Activated CD4-positive, alpha-beta memory T cell treated with anti-CD3 and anti-CD28 coated beads, Interleukin-2, amount 10 ng/mL, durations not matched to agents 7 days and 5 days (primary cell): ENCODE results near the gene GLT6D1. TPM values are rescaled to one million over a fixed set of nuclear protein-coding genes. Genes with fewer than 3 reads are reported as not detected.
"Not testable (repeated sequence)": the region's sequence is repeated elsewhere in the genome, so short reads cannot be mapped to it uniquely, and the experiment has no call there.

ENCODE experiments used
- CTCF ChIA-PET: fragments of 350-600 bp; sonication (Branson Sonifier 250); formaldehyde crosslinking; loops from one replicate; lab custom pipeline; 2021; ENCODE audit warnings: antibody characterized with exemption, inconsistent platforms; lab: Charles Lee
- POLR2A ChIA-PET: fragments of 350-600 bp; sonication (Branson Sonifier 250); formaldehyde crosslinking; loops from one replicate; lab custom pipeline; 2021; ENCODE audit warnings: antibody characterized with exemption; lab: Charles Lee
- DNase-seq: peaks from one replicate; pipeline ENCODE4 v3.0.0-alpha.2; 2020
- H3K27ac Mint-ChIP-seq: one replicate; pipeline ENCODE4 v1.8.0; 2021; ENCODE audit warnings: mild to moderate bottlenecking, mixed read lengths
- H3K27me3 Mint-ChIP-seq: one replicate; pipeline ENCODE4 v1.8.0; 2021; ENCODE audit warnings: mixed read lengths
- H3K36me3 Mint-ChIP-seq: one replicate; pipeline ENCODE4 v1.8.0; 2021; ENCODE audit warnings: low read depth, mixed read lengths
- H3K4me1 Mint-ChIP-seq: one replicate; pipeline ENCODE4 v1.8.0; 2021; ENCODE audit warnings: mixed read lengths
- H3K4me3 Mint-ChIP-seq: one replicate; pipeline ENCODE4 v1.8.0; 2021; ENCODE audit warnings: mild to moderate bottlenecking, mixed read lengths
- H3K9me3 Mint-ChIP-seq: one replicate; pipeline ENCODE4 v1.8.0; 2021; ENCODE audit warnings: mixed read lengths
- total RNA-seq, 2 experiments: library from RNA; stranded (reverse); gene quantifications; one replicate each; pipeline ENCODE4 v1.2.3, GENCODE V29; 2021

GLT6D1 gene
- total RNA-seq, 2 experiments from 2014 or later, result not detected

DNA sequence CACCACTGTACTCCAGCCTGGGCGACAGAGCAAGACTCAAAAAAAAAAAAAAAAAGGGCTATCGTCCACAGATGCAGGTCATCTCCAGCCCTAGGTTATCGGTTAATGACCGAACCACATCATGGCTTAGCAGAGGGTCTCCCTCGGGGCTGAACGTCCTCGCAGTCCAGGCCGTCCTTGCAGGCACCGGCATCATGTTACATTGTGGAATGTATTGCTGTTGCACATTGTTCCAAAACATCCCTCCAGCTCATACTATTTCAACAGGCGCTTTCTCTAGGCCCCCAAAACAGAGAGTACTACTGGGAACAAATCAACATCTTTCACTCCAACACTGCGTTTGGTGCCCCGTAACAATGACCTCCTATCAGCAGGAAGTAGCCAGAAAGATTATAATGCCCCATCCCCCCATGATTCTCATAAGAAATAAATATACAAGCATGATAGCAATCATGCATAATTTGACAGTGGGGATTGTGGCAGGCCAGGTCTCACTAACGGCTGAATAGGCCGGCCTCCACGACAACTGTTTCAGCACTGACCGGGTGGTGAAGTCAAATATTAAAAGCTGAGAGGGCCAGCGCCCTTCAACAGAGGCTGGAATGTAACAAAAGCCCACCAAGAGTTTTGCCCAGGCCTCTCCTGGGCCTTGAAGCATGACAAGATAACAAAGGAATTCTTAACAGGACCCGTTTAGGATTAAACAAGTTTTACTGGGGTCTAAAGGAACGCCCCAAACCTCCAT lies 22.6 kb upstream of the GLT6D1 start:
- no peak for DNase-seq
- H3K4me1 Mint-ChIP-seq, result no peaks in the 10 kb centered on the region
- H3K27ac Mint-ChIP-seq, result no peak overlapping the region
- H3K27me3 Mint-ChIP-seq, result no peaks in the 10 kb centered on the region
- CTCF ChIA-PET, result no interaction called here
- no peak overlapping the region for H3K4me3 Mint-ChIP-seq
- H3K9me3 Mint-ChIP-seq, result no peaks in the 10 kb centered on the region
- H3K36me3 Mint-ChIP-seq, result no peaks in the 10 kb centered on the region
- POLR2A ChIA-PET, result no interaction called here

DNA sequence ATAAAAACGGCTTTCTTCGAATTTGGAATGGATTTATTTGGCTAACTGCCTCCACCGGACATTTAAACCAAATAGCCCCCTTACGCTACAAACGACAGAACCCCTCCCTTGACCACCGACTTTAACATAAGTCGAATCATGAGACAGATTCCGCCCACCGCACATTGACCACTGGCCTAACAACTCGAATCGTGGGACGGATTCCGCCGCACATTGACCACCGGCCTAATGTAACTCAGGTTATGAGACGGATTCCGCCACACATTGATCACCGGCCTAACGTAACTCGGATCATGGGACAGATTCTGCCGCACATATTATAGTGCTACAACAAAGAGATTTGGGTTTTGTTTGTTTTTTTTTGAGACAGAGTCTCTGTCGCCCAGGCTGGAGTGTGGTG lies 21.1 kb upstream of the GLT6D1 start:
- no peak overlapping the region for H3K4me3 Mint-ChIP-seq
- CTCF ChIA-PET, result no interaction called here
- H3K27ac Mint-ChIP-seq, result no peak overlapping the region
- H3K9me3 Mint-ChIP-seq, result no peaks in the 10 kb centered on the region
- no peaks in the 10 kb centered on the region for H3K4me1 Mint-ChIP-seq
- POLR2A ChIA-PET, result no interaction called here
- no peaks in the 10 kb centered on the region for H3K36me3 Mint-ChIP-seq
- H3K27me3 Mint-ChIP-seq, result no peaks in the 10 kb centered on the region
- no peak for DNase-seq

DNA sequence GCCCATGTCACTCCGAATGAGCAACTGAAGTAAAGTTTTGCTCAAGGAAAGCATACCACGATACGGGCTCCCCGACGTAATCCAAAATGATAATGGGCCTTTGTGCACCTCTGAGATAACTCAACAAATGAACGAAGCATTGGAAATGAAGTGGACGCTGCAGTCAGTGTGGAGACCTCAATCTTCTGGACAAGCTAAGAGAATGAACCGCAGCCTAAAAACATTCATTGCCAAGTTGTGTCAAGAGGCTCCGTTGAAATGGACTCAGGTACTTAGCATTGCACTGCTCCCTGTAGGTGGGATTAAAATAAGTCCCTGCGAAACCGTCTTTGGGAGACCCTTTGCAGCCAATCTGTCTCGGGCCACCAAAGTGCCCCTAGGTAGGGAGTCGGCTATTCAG lies 19.9 kb upstream of the GLT6D1 start:
- no peak overlapping the region for H3K27ac Mint-ChIP-seq
- CTCF ChIA-PET, result no interaction called here
- no peaks in the 10 kb centered on the region for H3K36me3 Mint-ChIP-seq
- H3K4me1 Mint-ChIP-seq, result no peaks in the 10 kb centered on the region
- no peaks in the 10 kb centered on the region for H3K27me3 Mint-ChIP-seq
- no peak overlapping the region for H3K4me3 Mint-ChIP-seq
- H3K9me3 Mint-ChIP-seq, result no peaks in the 10 kb centered on the region
- POLR2A ChIA-PET, result no interaction called here
- DNase-seq, result no peak

DNA sequence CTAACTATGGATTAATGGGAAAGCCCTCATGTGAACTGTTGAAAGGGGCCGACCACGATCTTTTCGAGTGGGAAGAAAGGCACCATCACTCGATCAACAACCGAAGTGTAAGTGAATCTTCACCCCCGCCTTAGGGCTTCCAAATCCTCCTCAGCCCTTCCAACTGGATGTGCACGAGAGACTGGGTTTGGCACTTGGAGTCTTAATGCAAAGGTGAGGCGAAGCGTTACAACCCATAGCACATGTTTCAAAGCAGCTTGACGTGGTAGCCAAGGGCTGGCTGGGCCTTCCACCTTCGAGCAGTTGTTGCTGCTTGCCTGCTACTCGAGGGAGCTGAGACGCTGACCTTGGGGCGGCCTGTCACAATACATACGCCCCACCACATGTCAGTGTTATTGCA lies 18.1 kb upstream of the GLT6D1 start:
- Mint-ChIP-seq H3K27ac (no peak overlapping the region), H3K27me3 (peaks cover 2% of the 10 kb centered on the region), H3K4me3 (no peak overlapping the region), H3K36me3 (no peaks in the 10 kb centered on the region), H3K4me1 (no peaks in the 10 kb centered on the region), H3K9me3 (peaks cover 2% of the 10 kb centered on the region)
- POLR2A ChIA-PET, result no interaction called here
- CTCF ChIA-PET, result no interaction called here
- no peak for DNase-seq

DNA sequence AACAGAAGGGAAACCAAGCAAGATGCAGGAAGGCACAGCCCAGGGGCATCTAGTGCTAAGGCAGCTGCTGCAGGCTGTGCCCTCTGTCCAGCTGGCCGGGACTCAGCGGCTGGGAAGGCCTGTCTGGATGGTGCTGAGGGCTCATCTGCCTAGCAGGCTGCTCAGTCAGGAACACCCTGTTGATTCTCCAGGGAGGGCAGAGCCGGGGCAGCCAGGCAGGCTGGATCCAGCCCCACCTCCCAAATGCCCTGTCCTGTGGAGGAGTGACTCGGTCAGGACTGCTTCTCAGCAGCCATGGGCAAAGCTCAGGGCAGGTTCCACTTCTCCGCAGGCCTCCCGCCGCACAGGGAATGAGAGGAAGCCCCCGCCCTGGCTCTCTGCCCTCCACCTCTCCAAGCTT lies 16.0 kb upstream of the GLT6D1 start:
- no peak for DNase-seq
- Mint-ChIP-seq H3K4me3 (no peak overlapping the region), H3K27ac (no peak overlapping the region), H3K4me1 (no peaks in the 10 kb centered on the region), H3K9me3 (peaks cover 4% of the 10 kb centered on the region), H3K36me3 (peaks cover 2% of the 10 kb centered on the region), H3K27me3 (peaks cover 3% of the 10 kb centered on the region)
- ChIA-PET POLR2A (no interaction called here), CTCF (no interaction called here)

DNA sequence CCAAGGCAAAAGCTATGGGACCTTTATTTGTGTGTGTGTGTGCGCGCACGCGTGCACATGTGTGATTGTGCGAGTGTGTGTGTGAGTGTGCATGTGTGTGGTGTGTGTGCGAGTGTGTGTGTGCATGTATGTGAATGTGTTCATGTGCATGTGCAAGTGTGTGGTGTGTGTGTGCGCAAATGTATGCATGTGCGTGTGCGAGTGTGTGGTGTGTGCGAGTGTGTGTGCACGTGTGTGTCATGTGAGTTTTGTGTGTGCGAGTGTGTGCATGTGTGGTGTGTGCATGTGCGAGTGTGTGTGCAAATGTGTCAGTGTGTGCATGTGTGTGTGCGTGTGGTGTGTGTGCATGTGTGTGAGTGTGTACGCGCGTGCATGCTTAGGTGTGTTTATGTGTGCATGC lies 11.1 kb upstream of the GLT6D1 start:
- POLR2A ChIA-PET, result no interaction called here
- Mint-ChIP-seq H3K27ac (no peak overlapping the region), H3K4me1 (no peaks in the 10 kb centered on the region), H3K27me3 (peaks cover 5% of the 10 kb centered on the region), H3K4me3 (no peak overlapping the region), H3K9me3 (peaks cover 27% of the 10 kb centered on the region), H3K36me3 (peaks cover 4% of the 10 kb centered on the region)
- DNase-seq, result no peak
- CTCF ChIA-PET, result no interaction called here

DNA sequence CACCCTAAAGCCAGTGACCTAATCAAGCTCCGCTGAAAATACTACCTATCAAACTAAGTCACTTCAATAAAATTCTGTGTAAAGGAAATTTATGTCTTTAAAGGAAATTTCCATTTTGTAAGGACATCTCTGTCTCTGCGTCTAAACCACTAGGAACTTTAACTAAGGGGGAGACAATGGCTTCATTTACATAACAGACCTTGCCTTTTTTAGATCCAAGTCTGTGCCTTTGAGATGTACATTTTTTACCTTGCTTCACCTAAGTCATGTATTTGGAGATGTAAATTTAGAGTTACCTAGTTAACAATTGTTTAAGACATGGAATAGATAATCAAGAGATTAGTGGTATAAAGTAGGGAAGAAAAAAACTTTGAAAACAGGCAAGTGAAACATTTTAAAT lies 10.2 kb upstream of the GLT6D1 start:
- H3K4me3 Mint-ChIP-seq, result no peak overlapping the region
- peaks cover 36% of the 10 kb centered on the region for H3K9me3 Mint-ChIP-seq
- ChIA-PET POLR2A (no interaction called here), CTCF (no interaction called here)
- H3K4me1 Mint-ChIP-seq, result no peaks in the 10 kb centered on the region
- DNase-seq, result no peak
- H3K27ac Mint-ChIP-seq, result no peak overlapping the region
- peaks cover 9% of the 10 kb centered on the region for H3K27me3 Mint-ChIP-seq
- peaks cover 4% of the 10 kb centered on the region for H3K36me3 Mint-ChIP-seq

DNA sequence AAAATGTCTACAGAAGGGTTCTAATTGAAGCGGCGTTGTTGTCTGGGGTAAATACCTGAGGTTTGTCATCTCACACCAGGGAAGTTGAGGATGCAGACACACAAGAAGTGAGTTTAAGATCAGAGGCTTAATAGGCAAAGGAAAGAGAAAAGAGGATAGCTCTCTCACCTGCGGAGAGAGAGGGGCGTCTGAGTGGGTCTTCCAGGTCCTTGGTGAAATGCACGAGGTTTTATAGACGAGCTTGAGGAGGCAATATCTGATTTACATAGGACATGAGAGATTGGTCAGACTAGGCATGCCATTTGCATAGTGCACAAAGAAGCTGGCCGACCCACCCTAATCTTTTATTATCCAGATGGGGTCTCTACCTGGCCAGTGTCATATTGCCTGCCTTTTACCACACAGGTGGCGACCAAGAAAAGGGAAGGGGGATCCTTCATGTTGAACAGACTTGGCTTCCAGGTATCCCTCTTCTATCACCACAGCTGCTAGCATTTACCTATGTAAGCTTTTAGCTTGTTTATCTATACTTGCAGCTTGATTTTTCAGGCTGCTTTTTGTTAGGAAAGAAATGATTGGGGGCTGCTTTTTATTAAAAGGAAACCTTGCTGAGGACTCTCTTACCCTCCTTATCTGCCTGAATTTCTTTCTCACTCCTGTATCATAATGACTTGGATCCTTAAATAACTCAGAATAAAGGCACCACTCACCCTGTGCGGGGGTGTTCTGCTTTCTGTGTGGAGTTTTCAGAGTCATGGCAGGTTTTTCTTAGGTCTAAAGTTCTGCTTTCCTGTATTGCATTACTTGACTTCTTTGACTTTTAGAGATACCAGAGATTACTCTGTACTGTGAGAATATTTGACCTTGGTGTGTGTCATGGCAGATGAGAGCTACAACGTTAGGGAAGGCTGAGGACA lies 9.4 kb upstream of the GLT6D1 start:
- Mint-ChIP-seq H3K36me3 (peaks cover 4% of the 10 kb centered on the region), H3K27me3 (peaks cover 10% of the 10 kb centered on the region), H3K4me1 (no peaks in the 10 kb centered on the region), H3K4me3 (no peak overlapping the region), H3K9me3 (peaks cover 38% of the 10 kb centered on the region), H3K27ac (no peak overlapping the region)
- no peak for DNase-seq
- POLR2A ChIA-PET, result no interaction called here
- CTCF ChIA-PET, result no interaction called here

DNA sequence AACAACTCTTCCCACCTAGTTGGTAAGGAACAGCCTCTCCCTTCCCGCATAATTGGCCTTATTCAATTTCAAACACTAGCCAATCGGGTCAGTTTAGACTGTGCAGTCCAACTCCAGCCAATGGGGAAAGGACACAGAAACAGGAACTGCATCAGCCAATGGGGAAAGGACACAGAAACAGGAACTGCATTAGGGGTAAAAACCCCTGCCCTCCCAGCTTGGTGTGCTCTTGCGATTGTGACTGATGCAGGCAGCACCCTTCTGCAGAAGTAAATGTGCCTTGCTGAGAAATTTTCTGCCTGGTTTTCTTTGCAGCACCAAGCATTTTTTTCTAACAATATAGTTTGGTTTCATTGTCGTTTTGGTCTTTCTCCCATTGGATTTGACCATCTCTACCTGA lies 8.5 kb upstream of the GLT6D1 start:
- H3K4me1 Mint-ChIP-seq, result no peaks in the 10 kb centered on the region
- ChIA-PET CTCF (no interaction called here), POLR2A (no interaction called here)
- peaks cover 4% of the 10 kb centered on the region for H3K36me3 Mint-ChIP-seq
- H3K27me3 Mint-ChIP-seq, result peaks cover 9% of the 10 kb centered on the region
- H3K27ac Mint-ChIP-seq, result no peak overlapping the region
- no peak overlapping the region for H3K4me3 Mint-ChIP-seq
- no peak for DNase-seq
- peaks cover 36% of the 10 kb centered on the region for H3K9me3 Mint-ChIP-seq

DNA sequence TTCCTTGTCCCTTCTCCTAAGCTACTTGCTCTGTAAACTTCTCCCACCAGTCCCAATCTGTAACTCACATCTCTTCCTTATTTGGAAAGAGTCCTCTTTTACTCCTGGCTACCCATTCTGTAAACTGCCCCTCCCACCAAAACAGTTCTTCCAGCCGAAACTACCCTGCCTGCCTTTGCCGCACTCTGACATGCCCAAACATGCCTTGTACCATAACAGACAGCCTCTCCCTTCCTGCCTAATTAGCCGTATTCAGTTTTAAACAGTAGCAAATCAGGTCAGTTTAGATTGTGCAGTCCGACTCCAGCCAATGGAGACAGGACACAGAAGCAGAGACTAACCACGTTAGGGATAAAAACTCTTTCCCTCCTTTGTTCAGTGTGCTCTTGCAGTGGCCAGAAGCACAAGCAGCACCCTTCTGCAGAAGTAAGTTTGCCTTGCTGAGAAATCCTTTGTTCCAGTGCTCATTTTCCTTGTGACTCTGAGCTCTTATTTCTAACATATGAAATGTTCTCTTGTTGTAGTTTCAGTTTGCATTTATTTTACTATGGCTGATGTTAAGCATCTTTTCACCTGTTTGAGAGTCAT lies 5.4 kb upstream of the GLT6D1 start:
- Mint-ChIP-seq H3K27ac (no peak overlapping the region), H3K36me3 (no peaks in the 10 kb centered on the region), H3K4me3 (no peak overlapping the region), H3K4me1 (no peaks in the 10 kb centered on the region), H3K27me3 (peaks cover 7% of the 10 kb centered on the region), H3K9me3 (peaks cover 28% of the 10 kb centered on the region)
- POLR2A ChIA-PET, result no interaction called here
- CTCF ChIA-PET, result no interaction called here
- no peak for DNase-seq

DNA sequence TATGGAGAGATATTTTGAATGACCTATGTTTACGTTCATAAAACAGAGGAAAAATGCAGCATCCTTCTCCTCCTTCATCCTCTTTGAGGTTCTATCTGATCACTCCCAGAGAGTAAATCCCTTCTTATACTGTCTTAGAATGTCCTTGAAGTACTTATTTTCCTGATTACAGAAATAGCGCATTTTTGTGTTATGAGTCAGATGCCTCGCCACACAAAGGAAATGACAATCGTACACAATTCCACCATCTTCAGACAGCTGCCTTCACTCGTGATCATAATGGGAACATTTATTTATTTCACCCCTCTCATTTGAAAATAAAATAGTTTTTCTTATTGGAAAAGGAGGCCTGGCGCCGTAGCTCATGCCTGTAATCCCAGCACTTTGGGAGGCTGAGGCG lies 2.4 kb upstream of the GLT6D1 start:
- no peak overlapping the region for H3K27ac Mint-ChIP-seq
- POLR2A ChIA-PET, result no interaction called here
- H3K4me1 Mint-ChIP-seq, result no peaks in the 10 kb centered on the region
- DNase-seq, result no peak
- H3K36me3 Mint-ChIP-seq, result no peaks in the 10 kb centered on the region
- H3K9me3 Mint-ChIP-seq, result peaks cover 15% of the 10 kb centered on the region
- H3K4me3 Mint-ChIP-seq, result no peak overlapping the region
- CTCF ChIA-PET, result no interaction called here
- H3K27me3 Mint-ChIP-seq, result peaks cover 7% of the 10 kb centered on the region

DNA sequence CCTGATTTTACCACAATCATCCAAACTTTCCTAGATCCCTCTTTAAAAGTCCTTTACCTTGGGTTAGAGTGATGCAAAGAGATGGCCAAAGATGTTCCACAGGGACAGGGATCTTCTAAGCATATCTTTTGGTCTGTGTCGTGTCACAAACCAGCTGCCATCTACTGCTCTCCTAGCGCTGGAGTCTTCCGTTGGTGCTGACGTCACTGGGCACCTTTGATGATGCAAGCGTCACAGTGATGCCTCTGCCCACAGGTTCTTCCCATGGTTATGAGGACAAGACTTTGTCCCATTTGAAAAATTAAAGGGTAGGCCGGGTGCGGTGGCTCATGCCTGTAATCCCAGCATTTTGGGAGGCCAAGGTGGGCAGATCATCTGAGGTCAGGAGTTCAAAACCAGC lies 1.7 kb upstream of the GLT6D1 start:
- Mint-ChIP-seq H3K27ac (no peak overlapping the region), H3K27me3 (peaks cover 7% of the 10 kb centered on the region), H3K4me3 (no peak overlapping the region), H3K9me3 (peaks cover 14% of the 10 kb centered on the region), H3K4me1 (no peaks in the 10 kb centered on the region), H3K36me3 (no peaks in the 10 kb centered on the region)
- ChIA-PET CTCF (no interaction called here), POLR2A (no interaction called here)
- no peak for DNase-seq

DNA sequence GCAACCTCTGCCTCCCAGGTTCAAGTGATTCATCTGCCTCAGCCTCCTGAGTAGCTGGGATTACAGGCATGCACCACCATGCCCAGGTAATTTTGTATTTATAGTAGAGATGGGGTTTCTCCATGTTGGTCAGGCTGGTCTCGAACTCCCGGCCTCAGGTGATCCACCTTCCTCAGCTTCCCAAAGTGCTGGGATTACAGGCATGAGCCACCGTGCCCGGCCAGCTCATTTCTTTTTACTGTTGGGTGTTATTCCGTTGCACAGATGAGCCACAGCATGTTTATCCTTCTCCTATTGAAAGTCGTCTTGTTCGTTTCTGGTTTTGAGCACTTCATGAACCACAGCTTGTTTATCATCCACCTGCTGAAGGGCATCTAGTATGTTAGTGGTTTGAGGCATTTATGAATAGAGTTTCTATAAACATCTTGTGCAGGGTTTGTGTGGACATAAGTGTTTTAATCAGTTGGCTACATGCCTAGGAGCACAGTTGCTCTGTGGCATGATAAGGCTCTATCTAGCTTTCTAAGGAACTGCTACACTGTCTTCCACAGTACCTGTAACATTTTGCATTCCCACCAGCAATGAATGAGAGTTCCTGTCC lies 2.3 kb downstream of the GLT6D1 start:
- DNase-seq, POLR2A ChIA-PET, H3K27me3 Mint-ChIP-seq, H3K4me3 Mint-ChIP-seq, H3K36me3 Mint-ChIP-seq, H3K4me1 Mint-ChIP-seq, CTCF ChIA-PET, H3K9me3 Mint-ChIP-seq, H3K27ac Mint-ChIP-seq: not testable (repeated sequence)
